Nasal cavity respiratory epithelium epithelial cell of viscerocranial mucosa (primary cell): ENCODE measurements around the gene BAIAP2L1. TPM values are rescaled to one million over a fixed set of nuclear protein-coding genes. Genes with fewer than 3 reads are reported as not detected.

ENCODE experiments used
- total RNA-seq: library from RNA; depleted of rRNA; stranded (reverse); fragments of >200 nt; gene quantifications from 2 replicates; pipeline ENCODE4 v1.2.3, GENCODE V29; 2014

BAIAP2L1 gene, protein sequence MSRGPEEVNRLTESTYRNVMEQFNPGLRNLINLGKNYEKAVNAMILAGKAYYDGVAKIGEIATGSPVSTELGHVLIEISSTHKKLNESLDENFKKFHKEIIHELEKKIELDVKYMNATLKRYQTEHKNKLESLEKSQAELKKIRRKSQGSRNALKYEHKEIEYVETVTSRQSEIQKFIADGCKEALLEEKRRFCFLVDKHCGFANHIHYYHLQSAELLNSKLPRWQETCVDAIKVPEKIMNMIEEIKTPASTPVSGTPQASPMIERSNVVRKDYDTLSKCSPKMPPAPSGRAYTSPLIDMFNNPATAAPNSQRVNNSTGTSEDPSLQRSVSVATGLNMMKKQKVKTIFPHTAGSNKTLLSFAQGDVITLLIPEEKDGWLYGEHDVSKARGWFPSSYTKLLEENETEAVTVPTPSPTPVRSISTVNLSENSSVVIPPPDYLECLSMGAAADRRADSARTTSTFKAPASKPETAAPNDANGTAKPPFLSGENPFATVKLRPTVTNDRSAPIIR
- total RNA-seq = 20.8 and 43.7 TPM in 2 replicates

DNA sequence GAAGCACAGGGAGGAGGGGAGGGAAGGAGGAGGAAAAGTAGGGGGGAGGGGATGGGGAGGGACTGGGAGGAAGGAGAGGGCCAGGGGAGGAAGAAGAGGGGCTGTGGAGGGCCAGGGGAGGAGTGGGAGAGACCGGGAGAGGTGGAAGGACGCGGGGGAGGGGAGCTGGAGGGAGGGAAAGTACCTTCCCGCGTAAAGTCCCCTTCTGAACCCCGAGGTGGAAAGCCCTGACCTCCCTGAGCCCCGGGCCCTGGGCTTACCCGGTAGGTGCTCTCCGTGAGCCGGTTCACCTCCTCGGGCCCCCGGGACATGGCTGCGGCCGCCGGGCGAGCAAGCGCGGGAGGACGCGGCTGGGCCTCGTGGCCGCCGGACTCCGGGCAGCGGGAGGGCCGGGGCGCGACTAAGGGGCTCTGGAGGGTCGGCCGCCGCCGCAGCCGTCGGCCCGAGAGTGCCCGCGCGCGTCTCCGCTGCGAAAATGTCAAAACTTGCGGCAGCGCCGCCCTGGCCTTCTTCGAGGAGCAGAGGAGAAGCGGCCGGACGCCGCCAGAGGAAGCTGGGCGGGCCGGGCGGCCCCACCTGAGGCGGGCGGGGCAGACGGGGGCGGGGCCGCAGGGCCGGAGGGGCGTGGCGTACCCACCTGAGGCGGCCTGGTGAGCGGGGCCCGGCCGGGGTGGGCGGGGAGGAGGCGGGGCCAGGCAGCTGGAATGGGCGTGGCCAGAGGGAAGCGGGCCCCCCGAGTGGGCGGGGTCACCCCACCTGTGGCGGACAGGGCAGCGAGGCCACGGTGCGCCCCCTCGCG lies at the start of gene BAIAP2L1:
Gene BAIAP2L1 (minus strand): TSS at position 549 of the 799 bp plus-strand sequence. CDS start 238 bp downstream, at position 311.

DNA sequence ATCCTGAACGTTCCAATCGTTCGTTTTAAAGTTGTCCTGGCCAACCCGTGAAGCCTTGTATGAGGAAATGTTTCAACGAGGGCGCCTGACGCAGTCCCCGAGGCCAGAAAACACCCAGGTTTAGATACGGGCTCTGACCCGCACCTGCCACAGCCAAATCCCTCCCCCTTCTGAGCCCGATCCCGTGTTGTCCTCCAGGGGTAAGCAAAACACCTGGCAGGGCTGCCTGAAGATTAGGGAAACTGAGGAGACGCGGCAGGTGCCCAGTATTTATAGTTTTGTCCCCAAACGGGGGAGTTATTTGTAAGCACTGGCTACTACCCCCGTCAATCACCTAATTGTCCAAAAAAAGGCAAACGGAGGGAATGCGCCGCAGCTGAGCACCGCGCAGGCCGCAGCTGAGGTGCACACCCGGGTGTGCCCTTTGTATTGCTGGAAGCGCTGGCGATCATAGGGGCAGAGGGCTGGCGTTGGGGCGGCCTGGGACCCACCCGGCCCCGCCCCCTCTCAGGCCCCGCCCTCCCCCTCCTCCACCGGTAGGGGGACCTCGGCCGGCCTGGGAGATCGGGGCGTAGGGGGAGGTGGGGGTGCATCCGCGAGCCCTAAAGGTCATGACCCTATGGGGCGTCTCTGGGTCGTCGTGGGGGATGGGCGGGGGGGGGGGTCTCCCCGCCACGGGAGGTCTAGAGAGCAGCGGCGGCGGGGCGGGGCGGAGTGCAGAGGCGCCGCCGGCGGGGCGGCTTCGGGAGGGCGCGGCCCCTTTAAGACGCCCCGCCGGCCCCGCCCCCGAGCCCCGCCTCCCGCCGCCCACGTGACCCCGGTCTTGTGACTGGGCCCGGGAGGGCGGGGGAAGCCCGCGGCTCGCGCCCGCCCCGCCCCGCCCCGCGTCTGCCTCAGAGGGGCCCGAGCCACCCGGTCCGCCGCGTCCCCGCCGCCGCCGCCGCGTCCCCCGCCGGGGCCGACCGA lies 119.8 kb downstream of the BAIAP2L1 start, which contains the start of gene BRI3:
Gene BRI3 (plus strand): TSS at position 896 of the 966 bp plus-strand sequence. CDS start 110 bp downstream, outside the sequence.

DNA sequence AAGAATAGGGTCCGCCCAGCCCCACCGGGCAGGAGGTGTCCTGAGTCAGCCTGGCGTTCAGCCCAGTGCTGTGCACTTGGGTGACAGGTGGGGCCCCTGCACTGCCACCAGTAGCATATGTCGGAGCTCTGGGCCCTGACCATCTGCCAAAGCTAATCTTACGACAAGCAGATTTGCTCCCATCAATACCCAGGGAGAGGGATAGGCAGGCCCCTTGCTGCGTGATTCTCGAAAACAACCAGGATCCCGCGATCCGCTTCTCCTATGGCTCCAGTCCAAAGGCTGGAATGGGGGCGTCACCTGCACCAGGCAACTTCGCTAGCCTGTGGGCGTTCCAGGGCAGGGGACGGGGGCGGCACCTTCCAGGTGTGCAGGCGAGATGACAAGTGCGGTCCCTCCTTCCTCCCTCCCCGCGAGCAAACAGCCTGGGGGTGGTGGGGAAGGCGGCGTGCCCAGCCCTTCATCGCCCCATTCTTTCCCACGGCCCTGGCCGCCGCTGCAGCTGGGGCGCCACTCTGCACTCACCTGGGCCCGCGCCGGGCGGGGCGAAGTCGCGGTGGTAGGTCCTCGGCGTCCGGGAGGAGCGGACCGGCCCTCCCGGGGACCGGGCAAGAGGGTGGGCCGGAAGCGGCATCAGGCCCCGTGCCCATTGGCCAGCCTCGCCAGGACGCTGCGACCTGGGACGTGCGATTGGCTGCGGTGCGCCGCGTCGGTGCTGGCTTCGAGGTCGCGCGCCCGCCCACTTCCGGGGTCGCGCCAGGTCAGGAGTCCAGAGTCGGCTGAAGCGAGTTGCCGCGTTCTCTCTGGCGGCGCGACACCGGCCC lies 149.1 kb downstream of the BAIAP2L1 start, which contains the start of gene TECPR1:
Gene TECPR1 (minus strand): TSS at position 632 of the 824 bp plus-strand sequence. CDS start 6,086 bp downstream, outside the sequence.

Other genes with a start within 250 kb of the BAIAP2L1 start
- 0.93 and 9.9 TPM in 2 replicates for gene BHLHA15, start 189.7 kb downstream of the BAIAP2L1 start, total RNA-seq
- gene TECPR1, start 148.9 kb downstream of the BAIAP2L1 start, total RNA-seq = 13.0 and 25.9 TPM in 2 replicates
- gene BRI3, start 119.4 kb downstream of the BAIAP2L1 start, total RNA-seq = 65.6 and 76.5 TPM in 2 replicates
- gene NPTX2, start 216.2 kb upstream of the BAIAP2L1 start, total RNA-seq = under 0.01 and 0.07 TPM in 2 replicates